HG03558 (cell line): ENCODE data around the gene PCDHGB4.
"Not testable (repeated sequence)": the region's sequence is repeated elsewhere in the genome, so short reads cannot be mapped to it uniquely, and the experiment has no call there.

Source experiments
- ATAC-seq: cut with Tn5 transposase; IDR thresholded peaks from one replicate; pipeline ENCODE4 v1.9.1; 2021; ENCODE audit warnings: moderate number of reproducible peaks; ENCODE audit not compliant: unreplicated experiment; ENCODE audit errors: extremely low read depth

The PCDHGB4 gene

DNA sequence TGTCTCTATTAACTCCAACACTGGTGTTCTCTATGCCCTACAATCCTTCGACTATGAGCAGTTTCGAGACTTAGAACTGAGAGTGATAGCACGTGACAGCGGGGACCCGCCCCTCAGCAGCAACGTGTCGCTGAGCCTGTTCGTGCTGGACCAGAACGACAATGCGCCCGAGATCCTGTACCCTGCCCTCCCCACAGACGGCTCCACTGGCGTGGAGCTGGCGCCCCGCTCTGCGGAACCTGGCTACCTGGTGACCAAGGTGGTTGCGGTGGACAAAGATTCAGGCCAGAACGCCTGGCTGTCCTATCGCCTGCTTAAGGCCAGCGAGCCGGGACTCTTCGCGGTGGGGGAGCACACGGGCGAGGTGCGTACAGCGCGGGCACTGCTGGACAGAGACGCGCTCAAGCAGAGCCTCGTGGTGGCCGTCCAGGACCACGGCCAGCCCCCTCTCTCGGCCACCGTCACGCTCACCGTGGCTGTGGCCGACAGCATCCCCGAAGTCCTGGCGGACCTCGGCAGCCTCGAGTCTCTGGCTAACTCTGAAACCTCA lies 35.3 kb downstream of the PCDHGB4 start:
- no peak for ATAC-seq

DNA sequence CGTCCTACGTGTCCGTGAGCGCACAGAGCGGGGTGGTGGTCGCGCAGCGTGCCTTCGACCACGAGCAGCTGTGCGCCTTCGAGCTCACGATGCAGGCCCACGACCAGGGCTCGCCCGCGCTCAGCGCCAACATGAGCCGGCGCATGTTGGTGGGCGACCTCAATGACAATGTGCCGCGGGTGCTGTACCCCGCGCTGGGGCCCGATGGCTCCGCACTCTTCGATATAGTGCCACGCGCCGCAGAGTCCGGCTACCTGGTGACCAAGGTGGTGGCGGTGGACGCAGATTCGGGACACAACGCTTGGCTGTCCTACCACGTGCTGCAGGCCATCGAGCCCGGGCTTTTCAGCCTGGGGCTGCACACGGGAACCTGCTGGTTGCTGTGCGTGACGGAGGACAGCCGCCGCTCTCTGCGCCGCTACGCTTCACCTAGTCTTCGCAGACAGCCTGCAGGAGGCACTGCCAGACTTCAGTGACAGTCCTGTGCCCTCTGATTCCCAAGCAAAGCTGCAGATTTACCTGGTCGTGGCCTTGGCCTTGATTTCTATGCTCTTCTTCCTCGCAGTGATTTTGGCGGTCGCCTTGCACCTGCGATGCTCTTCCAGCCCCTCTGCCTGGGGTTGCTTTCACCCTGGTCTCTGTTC lies 40.4 kb downstream of the PCDHGB4 start:
- ATAC-seq: no peak

DNA sequence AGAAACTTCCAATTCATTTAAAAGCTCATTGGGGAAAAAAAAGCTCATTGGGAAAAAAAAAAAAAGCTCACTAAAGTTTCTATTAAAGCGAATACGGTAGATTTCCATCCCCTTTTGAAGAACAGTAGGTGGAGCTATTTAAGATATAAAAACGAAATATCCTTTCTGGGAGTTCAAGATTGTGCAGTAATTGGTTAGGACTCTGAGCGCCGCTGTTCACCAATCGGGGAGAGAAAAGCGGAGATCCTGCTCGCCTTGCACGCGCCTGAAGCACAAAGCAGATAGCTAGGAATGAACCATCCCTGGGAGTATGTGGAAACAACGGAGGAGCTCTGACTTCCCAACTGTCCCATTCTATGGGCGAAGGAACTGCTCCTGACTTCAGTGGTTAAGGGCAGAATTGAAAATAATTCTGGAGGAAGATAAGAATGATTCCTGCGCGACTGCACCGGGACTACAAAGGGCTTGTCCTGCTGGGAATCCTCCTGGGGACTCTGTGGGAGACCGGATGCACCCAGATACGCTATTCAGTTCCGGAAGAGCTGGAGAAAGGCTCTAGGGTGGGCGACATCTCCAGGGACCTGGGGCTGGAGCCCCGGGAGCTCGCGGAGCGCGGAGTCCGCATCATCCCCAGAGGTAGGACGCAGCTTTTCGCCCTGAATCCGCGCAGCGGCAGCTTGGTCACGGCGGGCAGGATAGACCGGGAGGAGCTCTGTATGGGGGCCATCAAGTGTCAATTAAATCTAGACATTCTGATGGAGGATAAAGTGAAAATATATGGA lies 43.0 kb downstream of the PCDHGB4 start, which contains the start of gene PCDHGA12:
TSS of gene PCDHGA12 (plus strand) at position 176 of the 782 bp plus-strand sequence. CDS start at position 429, 253 bp downstream.
- ATAC-seq: peak; percentile 82

DNA sequence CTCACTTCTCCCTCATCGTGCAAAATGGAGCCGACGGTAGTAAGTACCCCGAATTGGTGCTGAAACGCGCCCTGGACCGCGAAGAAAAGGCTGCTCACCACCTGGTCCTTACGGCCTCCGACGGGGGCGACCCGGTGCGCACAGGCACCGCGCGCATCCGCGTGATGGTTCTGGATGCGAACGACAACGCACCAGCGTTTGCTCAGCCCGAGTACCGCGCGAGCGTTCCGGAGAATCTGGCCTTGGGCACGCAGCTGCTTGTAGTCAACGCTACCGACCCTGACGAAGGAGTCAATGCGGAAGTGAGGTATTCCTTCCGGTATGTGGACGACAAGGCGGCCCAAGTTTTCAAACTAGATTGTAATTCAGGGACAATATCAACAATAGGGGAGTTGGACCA lies 43.8 kb downstream of the PCDHGB4 start:
- ATAC-seq: no peak

DNA sequence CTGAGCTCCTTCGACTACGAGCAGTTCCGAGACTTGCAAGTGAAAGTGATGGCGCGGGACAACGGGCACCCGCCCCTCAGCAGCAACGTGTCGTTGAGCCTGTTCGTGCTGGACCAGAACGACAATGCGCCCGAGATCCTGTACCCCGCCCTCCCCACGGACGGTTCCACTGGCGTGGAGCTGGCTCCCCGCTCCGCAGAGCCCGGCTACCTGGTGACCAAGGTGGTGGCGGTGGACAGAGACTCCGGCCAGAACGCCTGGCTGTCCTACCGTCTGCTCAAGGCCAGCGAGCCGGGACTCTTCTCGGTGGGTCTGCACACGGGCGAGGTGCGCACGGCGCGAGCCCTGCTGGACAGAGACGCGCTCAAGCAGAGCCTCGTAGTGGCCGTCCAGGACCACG lies 44.8 kb downstream of the PCDHGB4 start:
- not testable (repeated sequence) for ATAC-seq

DNA sequence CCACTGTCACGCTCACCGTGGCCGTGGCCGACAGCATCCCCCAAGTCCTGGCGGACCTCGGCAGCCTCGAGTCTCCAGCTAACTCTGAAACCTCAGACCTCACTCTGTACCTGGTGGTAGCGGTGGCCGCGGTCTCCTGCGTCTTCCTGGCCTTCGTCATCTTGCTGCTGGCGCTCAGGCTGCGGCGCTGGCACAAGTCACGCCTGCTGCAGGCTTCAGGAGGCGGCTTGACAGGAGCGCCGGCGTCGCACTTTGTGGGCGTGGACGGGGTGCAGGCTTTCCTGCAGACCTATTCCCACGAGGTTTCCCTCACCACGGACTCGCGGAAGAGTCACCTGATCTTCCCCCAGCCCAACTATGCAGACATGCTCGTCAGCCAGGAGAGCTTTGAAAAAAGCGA lies 45.2 kb downstream of the PCDHGB4 start:
- ATAC-seq: not testable (repeated sequence)

DNA sequence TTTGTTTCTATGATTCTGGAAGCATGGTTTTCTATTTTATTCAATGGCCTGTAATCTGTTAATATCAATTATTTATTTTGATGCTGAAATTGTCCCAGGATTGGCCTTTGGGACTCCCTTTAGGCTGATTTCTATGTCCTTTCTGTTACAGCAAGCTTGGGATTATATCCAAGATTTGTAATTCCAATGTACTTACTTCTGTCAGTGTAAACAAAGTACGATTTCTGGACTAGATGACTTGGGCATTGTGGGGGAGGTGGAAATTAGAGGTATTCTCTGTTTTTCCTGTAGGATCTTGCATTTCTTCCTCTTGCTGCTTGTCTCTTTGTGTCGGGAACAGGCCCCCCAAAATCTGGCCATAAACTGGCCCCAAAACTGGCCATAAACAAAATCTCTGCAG lies 46.5 kb downstream of the PCDHGB4 start:
- ATAC-seq: no peak

DNA sequence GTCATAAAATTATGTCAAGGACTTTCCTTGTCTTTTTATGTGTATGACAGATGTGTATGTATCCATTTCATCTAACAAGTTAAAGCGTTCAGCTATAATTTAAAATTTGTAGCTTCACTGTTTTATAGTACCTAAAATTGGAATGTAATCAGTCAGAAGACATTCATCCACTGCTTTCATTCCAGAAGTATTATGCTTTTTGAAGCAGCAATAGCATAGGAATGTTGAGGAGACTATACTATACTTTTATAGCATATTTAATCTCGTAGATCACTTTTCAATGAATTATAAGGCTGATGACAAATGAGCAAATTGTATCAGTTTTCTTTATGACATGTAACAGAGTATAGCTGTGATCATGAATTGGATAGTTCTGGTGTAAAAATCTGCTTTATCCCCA lies 49.7 kb downstream of the PCDHGB4 start:
- no peak for ATAC-seq

DNA sequence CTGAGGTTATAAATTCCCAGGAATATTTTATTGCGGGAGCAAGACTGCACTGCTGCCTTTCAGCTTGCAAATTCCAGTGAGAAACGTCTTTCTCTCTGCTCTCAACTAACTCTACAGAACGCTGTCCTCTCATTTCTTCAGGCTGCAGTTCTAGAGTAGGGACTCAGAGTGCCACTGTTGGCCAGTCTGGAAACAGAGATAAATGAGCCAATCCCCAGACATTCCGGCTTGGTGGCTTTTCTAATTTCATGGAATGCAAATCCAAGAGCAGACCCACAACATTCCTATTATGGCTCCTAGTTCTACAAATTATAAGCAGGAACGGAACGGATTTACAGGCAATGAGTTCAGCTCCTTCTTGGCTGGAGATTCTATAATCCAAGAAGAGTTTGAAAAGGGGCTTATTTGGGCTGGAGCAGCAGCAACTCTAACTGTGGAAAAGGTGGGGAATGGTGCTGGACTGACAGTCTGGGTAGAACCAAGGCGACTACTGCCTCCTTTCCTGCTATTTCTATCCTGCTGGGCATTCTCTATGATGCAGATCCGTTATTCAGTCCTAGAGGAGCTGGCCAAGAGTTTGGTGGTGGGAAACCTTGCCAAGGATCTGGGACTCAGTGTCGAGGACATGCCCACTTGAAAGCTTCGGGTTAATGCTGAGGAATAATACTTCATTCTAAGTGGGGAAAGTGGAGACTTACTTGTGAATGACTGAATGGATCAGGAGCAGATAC lies 52.1 kb downstream of the PCDHGB4 start:
- no peak for ATAC-seq
